Left ventricle myocardium inferior (tissue), 1 donor: ENCODE measurements around the gene LRRC47. TPM values are rescaled to one million over a fixed set of nuclear protein-coding genes. Genes with fewer than 3 reads are reported as not detected.

Experiments used
- DNase-seq: peaks from one replicate; pipeline ENCODE4 v3.0.0-alpha.2; 2020
- H3K27ac ChIP-seq: fragments of 200-600 bp; replicated peaks from 2 replicates; pipeline ENCODE4 v1.8.0; 2021
- H3K27me3 ChIP-seq: fragments of 200-600 bp; 2 replicates; pipeline ENCODE4 v1.8.0; 2021; ENCODE audit warnings: low read depth
- H3K36me3 ChIP-seq: fragments of 200-600 bp; 2 replicates; pipeline ENCODE4 v1.8.0; 2021
- H3K4me1 ChIP-seq: fragments of 200-600 bp; 2 replicates; pipeline ENCODE4 v1.8.0; 2021
- H3K4me3 ChIP-seq: fragments of 200-600 bp; 2 replicates; pipeline ENCODE4 v1.8.0; 2021; ENCODE audit warnings: mild to moderate bottlenecking, moderate library complexity
- H3K9me3 ChIP-seq: fragments of 200-600 bp; replicated peaks from 2 replicates; pipeline ENCODE4 v1.8.0; 2021
- CTCF ChIP-seq: fragments of 200-600 bp; IDR thresholded peaks from 2 replicates; pipeline ENCODE4 v1.8.0; 2021; ENCODE audit warnings: antibody characterized with exemption, mild to moderate bottlenecking, borderline replicate concordance
- intact Hi-C: fragments of 100-400 bp; cut with micrococcal nuclease; formaldehyde crosslinking; loops from one replicate; pipeline ENCODE4 v1.11.0; 2022
- total RNA-seq: library from RNA; stranded (reverse); fragmentation: NEBNext Ultra II Directional; extraction: Animal tissue kit (Norgen Biotek cat#: 25700); gene quantifications from one replicate; pipeline ENCODE4 v1.2.1, GENCODE V29; 2021
- donor health status: DM: no; HTN: yes; CAD: no; lungs with severe emphysema.

The LRRC47 gene
- total RNA-seq, 1 donor from 2014 or later, result 58.2 TPM

- Histone ChIP-seq H3K27me3 (no peaks in the 10 kb centered on the region), H3K27ac (no peak overlapping the region), H3K36me3 (peaks cover 97% of the 10 kb centered on the region), H3K4me1 (no peaks in the 10 kb centered on the region), H3K9me3 (no peaks in the 10 kb centered on the region), H3K4me3 (no peak overlapping the region)
- intact Hi-C loops, result no loop called here
- TF ChIP-seq CTCF, result no peak
- DNase-seq, result no peak
Measured at GRCh38 chr1:3825356-3825755, 29.1 kb upstream of the LRRC47 start.

GRCh38 chr1:3824650-3825049, 28.4 kb upstream of the LRRC47 start:
- Histone ChIP-seq H3K27me3 (no peaks in the 10 kb centered on the region), H3K9me3 (no peaks in the 10 kb centered on the region), H3K36me3 (peaks cover 97% of the 10 kb centered on the region), H3K4me1 (no peaks in the 10 kb centered on the region), H3K4me3 (no peak overlapping the region), H3K27ac (no peak overlapping the region)
- intact Hi-C loops, result no loop called here
- no peak for DNase-seq
- TF ChIP-seq CTCF, result no peak

GRCh38 chr1:3822421-3822820, 26.1 kb upstream of the LRRC47 start:
- Histone ChIP-seq H3K4me3 (no peak overlapping the region), H3K27me3 (no peaks in the 10 kb centered on the region), H3K9me3 (no peaks in the 10 kb centered on the region), H3K27ac (no peak overlapping the region), H3K4me1 (no peaks in the 10 kb centered on the region), H3K36me3 (peaks cover 87% of the 10 kb centered on the region)
- intact Hi-C loops, result no loop called here
- DNase-seq, result no peak
- no peak for TF ChIP-seq CTCF

GRCh38 chr1:3821908-3822307, 25.6 kb upstream of the LRRC47 start:
- no peak for DNase-seq

GRCh38 chr1:3821447-3821846, 25.1 kb upstream of the LRRC47 start:
- no peak overlapping the region for H3K27ac ChIP-seq
- intact Hi-C loops, result no loop called here
- no peak for TF ChIP-seq CTCF

More at GRCh38 chr1:3821908-3822307, 25.6 kb upstream of the LRRC47 start:
- Histone ChIP-seq H3K36me3 (peaks cover 82% of the 10 kb centered on the region), H3K4me1 (no peaks in the 10 kb centered on the region), H3K4me3 (no peak overlapping the region), H3K27ac (no peak overlapping the region), H3K27me3 (no peaks in the 10 kb centered on the region), H3K9me3 (no peaks in the 10 kb centered on the region)
- intact Hi-C loops, result no loop called here
- TF ChIP-seq CTCF, result no peak

GRCh38 chr1:3821004-3821403, 24.7 kb upstream of the LRRC47 start:
- intact Hi-C loops, result no loop called here
- H3K27me3 ChIP-seq, result no peaks in the 10 kb centered on the region
- H3K9me3 ChIP-seq, result no peaks in the 10 kb centered on the region
- H3K36me3 ChIP-seq, result peaks cover 80% of the 10 kb centered on the region
- DNase-seq, result no peak
- no peak overlapping the region for H3K4me3 ChIP-seq
- no peaks in the 10 kb centered on the region for H3K4me1 ChIP-seq
- H3K27ac ChIP-seq, result no peak overlapping the region
- TF ChIP-seq CTCF, result no peak

More at GRCh38 chr1:3821447-3821846, 25.1 kb upstream of the LRRC47 start:
- H3K4me1 ChIP-seq, result no peaks in the 10 kb centered on the region
- H3K27me3 ChIP-seq, result no peaks in the 10 kb centered on the region
- no peak overlapping the region for H3K4me3 ChIP-seq
- H3K9me3 ChIP-seq, result no peaks in the 10 kb centered on the region
- DNase-seq, result no peak
- H3K36me3 ChIP-seq, result peaks cover 80% of the 10 kb centered on the region
